HG02610 (cell line): ENCODE measurements around the gene CCDC160.
A peak's percentile ranks its signal among the peaks of the same experiment; 100 is the strongest.
"Not testable (repeated sequence)": the region's sequence is repeated elsewhere in the genome, so short reads cannot be mapped to it uniquely, and the experiment has no call there.

Source experiments
- ATAC-seq: cut with Tn5 transposase; IDR thresholded peaks from one replicate; pipeline ENCODE4 v1.9.1; 2021; ENCODE audit warnings: mild to moderate bottlenecking, moderate library complexity; ENCODE audit not compliant: unreplicated experiment

CCDC160 gene

DNA sequence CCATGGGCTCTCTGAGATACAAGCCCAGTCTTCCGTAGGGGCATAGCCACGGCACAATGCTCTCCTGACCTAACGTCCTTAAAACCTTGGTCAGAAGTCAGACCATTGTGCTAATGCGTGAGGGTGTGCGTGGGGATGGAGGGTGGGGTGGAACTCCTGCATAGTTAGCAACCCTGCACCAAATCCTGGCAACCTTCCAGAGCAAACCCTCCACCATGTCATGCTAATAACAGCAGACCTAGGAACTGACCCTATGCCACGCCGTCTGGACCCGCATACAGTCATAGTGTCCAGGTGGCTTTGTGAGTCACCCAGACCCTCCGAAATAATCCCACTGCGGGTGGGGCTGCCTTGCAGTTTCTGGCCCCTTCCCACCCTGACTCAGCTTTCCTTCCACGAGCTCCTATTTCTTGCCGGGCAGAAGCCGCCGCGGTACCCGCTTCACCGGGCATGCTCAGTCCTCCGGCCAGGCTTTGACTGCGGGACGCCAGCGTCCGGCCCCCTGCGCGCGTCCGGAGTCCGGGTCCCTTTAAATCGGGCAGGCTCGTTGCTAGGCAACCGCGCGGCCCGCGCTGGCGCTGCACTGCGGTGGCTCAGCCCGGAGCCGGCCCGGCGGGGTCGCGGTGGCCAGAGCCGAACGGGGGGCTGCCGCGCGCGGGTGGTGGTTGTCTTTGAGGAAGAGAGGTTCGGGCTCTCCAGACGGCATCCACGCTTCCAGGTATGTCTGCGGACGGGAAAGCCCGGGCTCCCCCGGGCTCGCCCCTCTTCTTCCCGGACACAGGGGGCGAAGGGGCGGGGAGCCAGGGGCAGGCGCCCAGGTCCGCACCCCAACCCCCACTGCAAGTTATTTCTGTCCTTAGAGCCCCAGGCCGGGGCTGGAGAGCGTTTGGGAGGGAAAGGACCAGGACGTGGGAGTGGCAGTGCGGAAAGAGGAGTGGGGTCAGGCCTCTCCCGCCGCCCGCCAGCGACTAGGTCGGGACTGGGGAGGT, at the start of gene CCDC160:
Gene CCDC160 (plus strand): TSS at position 557 of the 989 bp plus-strand sequence. CDS start 7,619 bp downstream, outside the sequence.
- no peak for ATAC-seq

DNA sequence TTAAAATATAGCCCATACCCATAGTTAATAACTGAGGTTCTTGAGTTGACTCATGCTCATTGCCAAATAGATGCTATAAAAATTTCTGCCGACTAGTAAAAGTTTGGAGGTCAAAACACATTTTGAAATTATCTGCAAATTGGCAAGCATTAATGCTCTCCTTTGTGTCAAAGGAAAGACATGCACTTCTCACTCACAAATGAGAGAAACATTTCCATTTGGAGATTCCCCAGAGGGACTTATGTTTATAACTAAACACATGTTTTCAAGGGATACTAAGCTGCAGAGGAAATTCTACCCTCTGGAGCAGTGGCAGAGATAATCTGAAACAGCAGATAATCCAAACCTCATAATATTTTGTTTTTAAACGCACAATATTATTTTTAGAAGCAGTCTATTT, 45.7 kb upstream of the CCDC160 start:
- no peak for ATAC-seq

DNA sequence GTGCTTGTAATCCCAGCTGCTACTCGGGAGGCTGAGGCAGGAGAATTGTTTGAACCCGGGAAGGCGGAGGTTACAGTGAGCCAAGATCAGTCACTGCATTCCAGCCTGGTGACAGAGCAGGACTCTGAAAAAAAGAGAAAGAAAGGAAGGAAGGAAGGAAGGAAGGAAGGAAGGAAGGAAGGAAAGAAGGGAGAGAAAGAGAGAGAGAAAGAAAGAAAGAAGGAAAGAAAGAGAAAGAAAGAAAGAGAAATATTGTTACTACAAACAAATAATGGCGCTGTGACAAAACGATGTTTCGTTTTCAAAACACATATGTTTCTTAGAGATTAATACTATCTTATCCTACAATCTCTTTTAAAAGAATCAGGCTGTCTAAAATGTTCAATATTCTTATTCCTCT, 42.1 kb upstream of the CCDC160 start:
- no peak for ATAC-seq

DNA sequence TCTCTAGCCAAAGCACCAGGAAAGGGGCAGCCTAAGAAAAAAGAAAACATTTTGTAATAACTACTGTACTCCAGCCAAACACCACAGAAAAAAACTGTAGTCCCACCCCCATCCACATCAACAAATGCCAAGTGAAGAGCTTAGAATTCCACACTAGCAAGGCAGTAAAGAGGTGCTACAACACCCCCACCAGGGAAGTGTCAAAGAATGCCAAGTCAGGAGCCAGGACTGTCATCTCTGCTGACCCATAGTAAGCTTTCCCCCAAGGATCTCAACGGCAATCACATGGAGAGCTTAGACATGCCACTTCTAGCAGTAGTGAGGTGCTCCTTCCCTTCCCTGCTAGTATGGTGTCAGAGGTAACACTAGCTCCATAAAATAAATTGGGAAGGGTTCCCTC, 34.4 kb upstream of the CCDC160 start:
- no peak for ATAC-seq

DNA sequence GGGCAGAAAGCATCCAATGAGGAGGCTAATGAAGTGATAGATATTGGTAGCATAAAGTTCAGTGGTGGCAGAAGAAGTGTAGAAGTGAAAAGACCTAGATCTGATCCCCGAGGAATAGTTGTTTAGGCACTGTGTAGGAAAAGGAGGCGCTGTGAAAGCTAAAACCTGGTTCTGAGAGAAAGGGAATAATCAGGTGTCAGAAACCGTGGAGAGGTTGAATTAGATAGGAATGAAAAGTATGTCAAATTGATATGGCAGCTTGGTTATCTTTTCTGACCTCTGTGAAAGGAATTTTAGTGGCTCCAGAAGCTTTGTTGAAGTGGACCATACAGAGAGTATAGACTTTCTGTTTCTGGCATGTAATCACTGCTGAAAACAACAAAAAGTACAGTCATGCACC, 30.8 kb upstream of the CCDC160 start:
- no peak for ATAC-seq

DNA sequence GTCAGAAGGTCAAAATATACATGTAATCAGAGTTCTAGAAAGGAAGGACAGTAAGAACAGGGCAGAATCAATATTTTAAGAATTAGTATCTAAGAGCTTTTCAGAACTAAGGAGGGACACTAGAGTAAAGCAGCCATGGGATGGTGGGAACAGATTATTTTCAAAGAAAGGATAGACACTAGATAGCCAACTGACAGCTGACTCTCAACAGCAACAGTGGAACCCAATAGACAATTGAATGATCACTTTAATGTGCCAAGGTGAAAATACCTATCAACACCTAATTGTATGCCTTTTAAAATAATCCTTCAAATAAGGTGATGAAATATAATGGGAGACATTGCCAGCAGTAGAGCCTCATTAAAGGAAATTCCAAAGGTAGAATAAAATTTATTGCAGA, 26.5 kb upstream of the CCDC160 start:
- ATAC-seq = no peak

DNA sequence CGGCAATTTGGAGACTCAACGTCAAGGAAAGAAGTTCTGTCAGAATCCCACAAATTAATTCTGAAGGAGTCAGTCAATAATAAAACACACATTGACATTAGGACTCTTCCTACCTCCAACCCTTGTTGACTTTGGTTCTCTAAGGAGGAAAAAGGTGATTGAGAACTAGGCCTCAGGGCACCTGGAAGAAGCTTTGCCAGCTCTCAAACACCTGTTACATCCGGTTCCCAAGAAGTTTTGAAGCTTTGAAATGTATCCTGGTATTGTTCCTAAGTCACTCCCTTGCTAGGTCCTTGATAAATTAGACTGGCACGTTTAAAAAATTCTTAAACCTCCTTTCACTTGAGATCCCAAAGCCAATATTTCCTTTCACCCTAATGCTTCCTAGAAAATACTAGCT, 1.7 kb upstream of the CCDC160 start:
- ATAC-seq = no peak

DNA sequence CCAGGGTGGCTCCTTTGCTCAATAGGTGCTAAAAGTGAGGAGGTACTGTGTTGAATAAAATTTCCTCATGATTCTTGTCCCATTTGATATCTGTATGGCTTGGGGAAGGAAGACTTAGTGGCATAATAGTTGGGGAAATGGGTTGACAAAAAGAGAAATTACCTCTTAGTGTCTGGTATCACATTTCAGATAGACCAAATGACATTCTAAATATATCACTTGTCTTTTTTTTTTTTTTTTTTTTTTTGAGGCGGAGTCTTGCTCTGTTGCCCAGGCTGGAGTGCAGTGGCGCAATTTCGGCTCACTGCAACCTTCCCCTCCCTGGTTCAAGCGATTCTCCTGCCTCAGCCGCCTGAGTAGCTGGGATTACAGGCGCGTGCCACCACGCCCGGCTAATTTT, 1.2 kb downstream of the CCDC160 start:
- ATAC-seq = not testable (repeated sequence)

DNA sequence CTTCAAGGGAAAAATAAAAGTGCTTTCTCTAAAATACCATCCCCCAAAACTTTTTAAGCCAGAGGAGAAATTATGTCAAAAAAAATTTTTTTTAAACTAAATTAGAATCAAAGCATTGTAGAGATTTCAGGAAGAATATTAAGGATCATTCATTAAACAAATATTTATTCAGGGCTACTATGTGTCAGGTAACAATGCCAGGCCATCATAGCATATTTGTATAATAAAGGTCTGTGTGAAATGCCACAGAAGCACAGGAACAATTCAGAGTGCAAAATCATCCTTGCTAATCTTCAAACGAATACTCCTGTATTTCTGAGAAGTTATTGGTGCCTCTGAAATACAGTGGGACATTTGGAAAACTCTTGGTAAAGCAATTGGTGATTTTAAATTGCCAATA, 2.0 kb downstream of the CCDC160 start:
- ATAC-seq = no peak

DNA sequence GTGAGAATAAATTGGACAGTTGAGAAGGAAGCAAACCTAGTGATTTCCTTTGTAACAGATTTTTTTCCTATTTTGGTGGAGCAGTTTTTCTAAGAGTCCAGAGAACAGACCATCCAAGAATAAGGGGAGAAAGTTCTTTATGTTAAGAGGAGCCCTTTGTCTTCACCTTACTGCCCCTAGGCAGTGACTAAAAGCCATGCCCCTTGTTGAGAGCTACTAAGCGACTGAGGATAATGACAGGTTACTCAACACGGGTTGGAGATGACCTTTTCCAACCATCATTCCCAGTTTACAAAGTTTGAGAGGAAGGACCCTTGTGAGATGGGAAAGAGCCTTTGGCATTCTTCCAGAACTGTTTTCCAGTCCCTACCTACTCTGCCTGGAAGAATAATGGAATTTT, 3.2 kb downstream of the CCDC160 start:
- ATAC-seq = no peak

DNA sequence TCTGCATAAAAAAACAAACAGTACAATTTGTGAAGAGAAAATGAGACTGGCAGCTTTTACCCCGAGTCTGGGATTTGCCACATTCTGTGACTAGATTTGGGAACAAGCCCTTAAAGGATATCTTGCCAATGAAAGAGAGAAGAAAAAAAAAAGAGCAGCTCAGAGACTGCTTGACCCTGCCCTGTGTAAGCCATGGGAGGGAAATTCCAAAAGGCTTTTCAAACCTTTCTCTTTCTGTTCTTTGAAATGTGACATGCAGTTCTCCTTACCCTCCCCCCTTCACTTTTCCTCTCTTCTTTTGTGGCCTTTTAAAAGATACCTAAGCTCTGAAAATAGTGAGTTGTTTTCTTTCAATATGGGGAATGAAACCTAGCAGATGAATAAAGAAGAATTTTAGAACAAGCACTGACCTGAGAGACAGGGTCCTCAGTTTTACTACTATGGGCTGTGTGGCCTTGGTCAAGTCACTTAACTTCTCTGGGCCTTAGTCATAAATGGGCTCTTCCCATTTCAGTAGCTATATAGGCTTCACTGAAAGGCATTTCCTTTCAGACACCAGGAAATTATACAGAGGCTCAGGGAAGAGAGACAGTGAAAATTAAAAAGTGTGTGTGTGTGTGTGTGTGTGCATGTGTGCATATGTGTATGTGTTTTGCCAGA, 5.1 kb downstream of the CCDC160 start:
- peak; percentile 50 for ATAC-seq

DNA sequence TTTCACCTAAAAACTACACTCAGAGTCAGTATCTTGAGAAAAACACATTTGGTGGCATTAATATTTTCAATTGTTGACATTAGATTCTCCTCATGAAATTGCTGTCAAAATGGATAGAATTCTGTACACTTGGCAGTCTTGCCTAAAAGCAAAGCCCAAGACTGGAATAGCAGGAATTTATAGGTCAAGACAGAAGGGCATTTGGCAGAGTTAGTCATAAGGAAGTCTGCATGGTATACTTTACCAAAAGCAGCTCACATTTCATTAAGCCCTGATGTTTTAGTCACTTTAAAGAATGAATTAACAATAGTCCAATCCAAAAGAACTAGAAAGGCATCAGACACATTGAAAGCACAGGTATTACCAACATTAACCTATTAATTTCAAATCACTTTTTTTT, 7.1 kb downstream of the CCDC160 start:
- ATAC-seq = no peak

DNA sequence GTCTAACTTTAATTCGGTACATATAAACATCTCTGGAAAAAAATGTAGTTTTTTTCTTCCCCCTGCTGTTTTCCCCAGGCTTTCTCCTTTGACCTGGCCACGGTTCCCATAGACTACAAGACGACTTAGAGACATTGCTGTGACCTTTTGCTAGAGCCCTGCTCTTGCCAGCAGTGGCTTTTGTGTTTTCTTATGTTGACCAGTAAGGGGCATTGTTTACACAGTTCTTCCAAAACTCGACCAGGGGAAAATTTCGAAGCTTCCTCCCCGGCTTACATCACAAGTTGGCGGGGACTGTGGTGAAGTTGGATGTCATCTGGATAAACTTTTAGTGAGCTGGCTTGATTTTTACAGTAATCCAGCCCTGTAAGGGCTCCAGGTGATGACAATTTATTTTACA, 9.3 kb downstream of the CCDC160 start:
- no peak for ATAC-seq

DNA sequence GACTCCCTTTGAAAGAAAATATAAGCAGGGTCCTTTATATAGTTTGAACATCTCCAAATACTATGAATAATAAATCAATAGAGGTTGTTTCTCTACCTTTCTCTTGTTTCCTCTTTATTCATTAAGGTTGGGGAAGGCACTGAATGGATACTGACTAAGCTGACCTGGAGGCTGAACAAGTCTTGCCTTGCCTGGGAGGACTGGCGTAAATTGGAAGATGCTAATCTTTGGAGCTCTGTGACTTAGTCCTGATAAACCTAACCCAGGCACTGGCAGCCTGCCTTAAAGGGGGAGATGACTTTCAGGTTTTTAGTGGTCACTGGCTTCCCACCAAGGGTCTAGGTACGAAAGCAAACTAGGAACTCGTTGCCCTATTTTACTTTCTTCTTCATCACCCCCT, 10.5 kb downstream of the CCDC160 start:
- ATAC-seq = no peak

DNA sequence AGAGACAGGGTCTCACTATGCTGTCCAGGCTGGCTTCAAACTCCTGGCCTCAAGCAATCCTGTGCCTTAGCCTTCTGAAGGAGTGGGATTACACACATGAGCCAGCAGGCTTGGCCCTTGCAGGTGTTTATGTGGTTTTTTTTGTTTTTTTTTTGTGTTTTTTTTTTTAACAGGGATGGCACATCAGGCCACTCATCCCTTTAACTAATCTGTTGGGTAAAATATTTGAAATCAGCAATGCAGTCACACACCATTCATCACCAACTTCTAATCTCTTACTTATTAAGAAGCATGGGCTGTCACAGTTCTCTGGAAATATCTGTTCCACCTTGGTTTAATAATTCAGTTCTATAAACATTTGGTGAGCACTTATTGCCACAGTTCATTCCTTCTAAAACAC, 12.3 kb downstream of the CCDC160 start:
- no peak for ATAC-seq

DNA sequence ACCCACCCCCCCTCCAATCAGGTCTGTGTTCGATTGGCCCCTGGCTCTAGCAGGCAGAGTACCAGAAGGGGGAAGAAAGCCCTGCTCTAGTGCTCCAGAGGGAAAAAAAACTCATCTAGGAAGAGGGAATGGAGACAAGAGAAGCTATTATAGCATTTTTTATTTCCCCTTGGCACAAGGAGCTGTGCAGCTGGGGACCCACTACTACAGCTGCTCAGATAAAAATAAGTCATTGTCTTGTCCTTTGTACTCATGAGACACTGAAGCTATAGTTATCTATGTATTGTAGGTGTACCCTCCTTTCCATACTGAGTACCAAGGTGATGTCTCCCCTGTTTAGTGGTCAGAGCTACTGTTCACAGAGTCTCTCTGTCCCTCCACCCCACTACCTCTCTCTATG, 14.3 kb downstream of the CCDC160 start:
- no peak for ATAC-seq

DNA sequence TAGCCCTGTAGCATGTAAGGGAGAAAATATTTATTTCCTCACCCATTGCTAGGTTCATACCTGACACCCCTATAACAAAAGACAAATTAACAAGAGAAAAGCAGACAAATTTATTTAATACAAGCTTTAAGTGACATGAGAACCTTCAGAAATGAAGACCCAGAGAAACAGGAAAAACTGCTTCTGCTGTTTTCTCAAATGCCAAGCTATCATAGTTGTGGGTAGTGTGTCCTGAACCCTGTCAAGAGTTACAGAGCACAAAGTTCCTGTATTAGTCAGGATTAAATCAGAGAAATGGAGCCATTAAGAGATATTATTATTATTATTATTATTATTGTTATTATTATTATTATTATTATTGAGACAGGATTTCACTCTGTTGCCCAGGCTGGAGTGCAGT, 17.5 kb downstream of the CCDC160 start:
- no peak for ATAC-seq

DNA sequence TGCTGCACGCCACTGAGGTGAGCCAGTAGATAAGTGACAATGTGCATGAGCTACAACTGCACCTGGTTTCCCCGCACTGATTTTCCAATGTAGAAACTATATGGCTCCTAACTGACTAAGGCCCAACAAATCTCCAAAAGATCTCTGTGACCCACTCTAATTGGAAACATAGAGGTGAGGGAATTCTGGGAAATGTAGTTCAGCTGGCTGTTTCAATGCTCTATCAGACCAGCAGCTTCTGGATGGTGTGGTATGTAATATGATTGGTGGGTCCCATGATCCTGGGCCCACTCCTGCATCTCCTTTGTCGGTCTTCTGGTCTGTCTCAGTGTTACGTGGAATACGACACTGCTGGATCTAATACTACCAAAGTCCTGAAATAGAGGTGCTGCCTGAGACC, 18.6 kb downstream of the CCDC160 start:
- ATAC-seq = no peak

DNA sequence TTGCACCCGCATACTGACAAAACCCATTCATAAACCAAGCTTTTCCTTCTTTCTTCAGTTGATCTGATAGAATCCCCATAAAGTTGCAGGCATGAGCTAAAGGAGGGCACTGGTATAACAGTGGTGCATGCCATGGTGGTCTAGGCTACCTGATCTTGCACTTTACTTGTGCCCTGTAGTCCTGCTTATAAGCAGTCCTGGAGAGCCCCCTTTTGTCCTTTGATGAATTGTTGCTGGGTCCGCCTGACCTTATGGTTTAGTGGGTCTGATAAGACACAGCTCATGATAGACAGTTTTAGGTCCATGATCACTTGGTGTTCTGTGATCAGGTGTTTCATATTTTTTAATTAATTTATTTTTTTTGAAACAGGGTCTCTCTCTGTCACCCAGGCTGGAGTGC, 19.7 kb downstream of the CCDC160 start:
- no peak for ATAC-seq

DNA sequence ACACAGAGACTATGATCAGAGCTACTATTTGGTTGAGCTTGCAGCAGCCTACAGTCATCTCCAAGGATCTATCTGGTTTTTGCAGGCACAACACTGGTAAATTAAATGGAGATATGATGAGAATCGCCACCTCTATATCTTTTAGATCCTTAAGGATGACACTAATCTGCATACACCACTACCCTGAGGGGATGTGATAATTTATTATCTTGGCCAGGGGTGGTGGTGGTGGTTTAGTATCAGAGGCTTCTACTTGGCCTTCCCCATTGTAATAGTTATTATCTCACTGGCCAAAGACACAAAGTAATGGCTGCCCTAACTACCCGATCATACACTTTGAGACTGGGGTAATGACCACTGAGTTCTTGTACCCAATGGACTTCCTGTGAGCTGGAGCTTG, 21.2 kb downstream of the CCDC160 start:
- no peak for ATAC-seq

DNA sequence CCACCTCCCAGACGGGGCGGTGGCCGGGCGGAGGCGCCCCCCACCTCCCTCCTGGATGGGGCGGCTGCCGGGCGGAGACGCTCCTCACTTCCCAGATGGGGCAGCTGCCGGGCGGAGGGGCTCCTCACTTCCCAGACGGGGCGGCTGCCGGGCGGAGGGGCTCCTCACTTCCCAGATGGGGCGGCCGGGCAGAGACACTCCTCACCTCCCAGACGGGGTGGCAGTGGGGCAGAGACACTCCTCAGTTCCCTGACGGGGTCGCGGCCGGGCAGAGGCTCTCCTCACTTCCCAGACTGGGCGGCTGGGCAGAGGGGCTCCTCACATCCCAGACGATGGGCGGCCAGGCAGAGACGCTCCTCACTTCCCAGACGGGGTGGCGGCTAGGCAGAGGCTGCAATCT, 49.0 kb downstream of the CCDC160 start:
- ATAC-seq = not testable (repeated sequence)

DNA sequence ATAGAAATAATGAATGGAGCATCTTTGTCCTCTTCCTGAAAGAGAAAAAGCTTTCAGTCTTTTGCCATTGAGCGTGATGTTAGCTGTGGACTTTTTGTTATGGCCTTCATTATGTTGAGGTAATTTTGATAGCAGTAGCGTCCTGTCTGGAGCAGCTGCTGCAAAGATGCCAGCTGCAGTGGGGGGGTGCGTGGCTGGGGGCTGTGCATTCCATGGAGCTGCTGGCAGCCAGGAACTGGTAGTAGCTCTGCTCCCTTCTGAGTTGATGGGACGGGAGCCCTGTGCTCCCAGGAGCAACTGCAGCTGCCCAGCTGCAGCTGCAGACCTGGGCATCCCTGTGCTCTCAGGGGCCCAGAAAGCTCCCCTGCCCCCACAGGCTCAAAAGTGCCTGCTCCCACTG, 50.4 kb downstream of the CCDC160 start:
- no peak for ATAC-seq
